Keratinocyte (primary cell): ENCODE results near the gene ZSWIM3. TPM values are rescaled to one million over a fixed set of nuclear protein-coding genes. Genes with fewer than 3 reads are reported as not detected.

Experiments used
- DNase-seq: peaks from one replicate; pipeline ENCODE4 v3.0.0-alpha.2; 2011; ENCODE audit warnings: low read depth, missing footprints, low spot score
- FAIRE-seq: peaks from 2 replicates; lab custom pipeline; 2011; peaks lifted over from hg19 to GRCh38; lab: Jason Lieb, UNC
- H2AFZ ChIP-seq: 2 replicates; pipeline ENCODE4 v1.6.0; 2012; ENCODE audit warnings: low read length, control low read depth, inconsistent platforms; ENCODE audit not compliant: control insufficient read depth
- H3K27ac ChIP-seq: 2 replicates; pipeline ENCODE4 v1.5.1; 2011; ENCODE audit warnings: low read length; ENCODE audit not compliant: control insufficient read depth, insufficient read depth
- H3K27me3 ChIP-seq: 3 replicates; pipeline ENCODE4 v1.6.0; 2011; ENCODE audit warnings: low read length; ENCODE audit not compliant: control insufficient read depth, insufficient read depth; ENCODE audit errors: extremely low read depth
- H3K36me3 ChIP-seq, 2 experiments: 2 replicates in 1 of 2; 3 replicates in 1 of 2; pipeline ENCODE4 v1.5.1; 2011; ENCODE audit warnings: low read length in 2 of 2, mild to moderate bottlenecking in 1 of 2; ENCODE audit not compliant: control insufficient read depth in 2 of 2, insufficient read depth in 2 of 2; ENCODE audit errors: extremely low read depth in 1 of 2
- H3K4me1 ChIP-seq: 3 replicates; pipeline ENCODE4 v1.5.1; 2011; ENCODE audit warnings: low read length; ENCODE audit not compliant: control insufficient read depth, insufficient read depth; ENCODE audit errors: extremely low read depth
- H3K4me2 ChIP-seq: 3 replicates; pipeline ENCODE4 v1.6.0; 2011; ENCODE audit warnings: low read depth, low read length; ENCODE audit not compliant: control insufficient read depth, insufficient read depth; ENCODE audit errors: extremely low read depth
- H3K4me3 ChIP-seq, 3 experiments: fragments of 200-600 bp in 1 of 3; sonication (generic) in 1 of 3; 2 replicates in 2 of 3; 3 replicates in 1 of 3; pipeline ENCODE4 v1.5.1; 2011 to 2016; ENCODE audit warnings: low read length in 3 of 3, mild to moderate bottlenecking in 3 of 3, control low read depth in 2 of 3, inconsistent platforms in 1 of 3, low read depth in 1 of 3, mixed read lengths in 1 of 3, mixed run types in 1 of 3, moderate library complexity in 1 of 3; ENCODE audit not compliant: control insufficient read depth in 2 of 3, insufficient read depth in 2 of 3; ENCODE audit errors: extremely low read depth in 1 of 3
- H3K79me2 ChIP-seq: 2 replicates; pipeline ENCODE4 v1.6.0; 2012; ENCODE audit warnings: low read length; ENCODE audit not compliant: control insufficient read depth, insufficient read depth
- H3K9ac ChIP-seq: 3 replicates; pipeline ENCODE4 v1.6.0; 2011; ENCODE audit warnings: low read length; ENCODE audit not compliant: control insufficient read depth, insufficient read depth; ENCODE audit errors: extremely low read depth
- H3K9me1 ChIP-seq: 3 replicates; pipeline ENCODE4 v1.6.0; 2011; ENCODE audit warnings: low read length; ENCODE audit not compliant: control insufficient read depth, insufficient read depth; ENCODE audit errors: extremely low read depth
- H3K9me3 ChIP-seq: 2 replicates; pipeline ENCODE4 v1.5.1; 2012; ENCODE audit warnings: low read depth, low read length; ENCODE audit not compliant: control insufficient read depth
- H4K20me1 ChIP-seq: 3 replicates; pipeline ENCODE4 v1.6.0; 2011; ENCODE audit warnings: low read length; ENCODE audit not compliant: control insufficient read depth, insufficient read depth; ENCODE audit errors: extremely low read depth
- EZH2 ChIP-seq: IDR thresholded peaks from one replicate; pipeline ENCODE4 v1.6.1; 2012; ENCODE audit warnings: inconsistent platforms, mild to moderate bottlenecking, low read length, moderate library complexity
- dilution Hi-C: fragments of 300-500 bp; cut with MboI; formaldehyde crosslinking; loops from one replicate; pipeline ENCODE4 v1.7.0; 2020; ENCODE audit warnings: low sequenced_read_pairs; ENCODE audit not compliant: extremely low pct_ligation_motif_present
- polyA plus RNA-seq, 5 experiments: library from polyadenylated mRNA; depleted of rRNA in 3 of 5; stranded (reverse) in 3 of 5; stranded (forward) in 1 of 5; unstranded in 1 of 5; fragments of >200 nt; gene quantifications; 1 replicate in 1 of 5; 2 replicates in 3 of 5; 3 replicates in 1 of 5; pipeline versions ENCODE4 v1.2.1 to v1.2.3, GENCODE V29; 2011 to 2012; ENCODE audit warnings: missing spikeins in 2 of 5, low read depth in 1 of 5, low replicate concordance in 1 of 5
- TF ChIP-seq, protein P1 (sequence below), 3 experiments: IDR thresholded peaks in 1 of 3; conservative IDR thresholded peaks in 1 of 3; optimal IDR thresholded peaks in 1 of 3; 2 replicates in 2 of 3; 3 replicates in 1 of 3; pipeline versions ENCODE3 to v1.5.1; 2011; ENCODE audit warnings: low read length in 3 of 3, mild to moderate bottlenecking in 3 of 3, moderate library complexity in 2 of 3, control low read depth in 1 of 3, inconsistent platforms in 1 of 3; ENCODE audit not compliant: insufficient read depth in 2 of 3; ENCODE audit errors: extremely low read depth in 1 of 3

The ZSWIM3 gene
- polyA plus RNA-seq, 1 donor (not counting 4 experiments of a cell fraction or from before 2014, with no cell fraction given) = 2.0 TPM

DNA sequence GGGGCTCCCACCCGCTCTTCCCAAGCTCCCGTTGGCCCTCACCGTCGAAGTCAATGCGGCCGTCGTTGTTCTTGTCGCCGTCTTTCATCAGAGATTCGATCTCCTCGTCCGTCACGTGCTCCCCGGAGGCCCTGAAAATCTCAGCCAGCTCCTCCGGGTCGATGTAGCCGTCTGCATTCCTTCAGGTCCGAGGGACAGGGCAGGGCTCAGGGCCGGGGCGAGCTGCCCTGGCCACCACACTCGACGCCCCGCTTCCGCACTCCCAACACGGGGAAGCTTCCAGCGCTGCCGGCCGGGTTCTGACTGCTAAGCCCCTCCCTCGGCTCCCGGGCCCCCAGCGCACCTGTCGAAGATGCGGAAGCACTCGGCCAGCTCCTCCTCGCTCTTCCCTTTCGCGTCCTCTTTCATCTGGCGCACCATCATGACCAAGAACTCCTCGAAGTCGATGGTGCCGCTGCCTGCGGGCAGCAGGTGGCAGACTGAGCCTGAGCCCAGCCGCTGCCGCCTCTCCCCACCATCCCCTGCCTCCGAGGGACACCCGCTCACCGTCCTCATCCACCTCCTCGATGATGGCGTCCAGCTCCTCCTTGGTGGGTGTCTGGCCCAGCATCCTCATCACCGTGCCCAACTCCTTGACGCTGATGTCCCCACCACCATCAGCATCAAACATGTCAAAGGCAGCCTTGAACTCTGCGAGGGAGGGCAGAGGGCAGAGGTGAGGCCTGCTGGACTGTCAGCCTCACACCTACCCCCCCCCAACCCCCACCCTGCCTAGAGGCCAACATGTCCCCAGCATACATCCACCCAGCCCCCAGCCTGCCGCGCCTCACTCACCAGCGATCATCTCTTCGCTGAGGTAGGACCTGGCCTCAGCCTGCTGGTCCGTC is 33.2 kb upstream of the ZSWIM3 start:
- H3K4me3 ChIP-seq = peak overlapping the region in 1 of 3 experiments; percentile 37
- no peak for TF ChIP-seq EZH2
- TF ChIP-seq, protein P1, sequence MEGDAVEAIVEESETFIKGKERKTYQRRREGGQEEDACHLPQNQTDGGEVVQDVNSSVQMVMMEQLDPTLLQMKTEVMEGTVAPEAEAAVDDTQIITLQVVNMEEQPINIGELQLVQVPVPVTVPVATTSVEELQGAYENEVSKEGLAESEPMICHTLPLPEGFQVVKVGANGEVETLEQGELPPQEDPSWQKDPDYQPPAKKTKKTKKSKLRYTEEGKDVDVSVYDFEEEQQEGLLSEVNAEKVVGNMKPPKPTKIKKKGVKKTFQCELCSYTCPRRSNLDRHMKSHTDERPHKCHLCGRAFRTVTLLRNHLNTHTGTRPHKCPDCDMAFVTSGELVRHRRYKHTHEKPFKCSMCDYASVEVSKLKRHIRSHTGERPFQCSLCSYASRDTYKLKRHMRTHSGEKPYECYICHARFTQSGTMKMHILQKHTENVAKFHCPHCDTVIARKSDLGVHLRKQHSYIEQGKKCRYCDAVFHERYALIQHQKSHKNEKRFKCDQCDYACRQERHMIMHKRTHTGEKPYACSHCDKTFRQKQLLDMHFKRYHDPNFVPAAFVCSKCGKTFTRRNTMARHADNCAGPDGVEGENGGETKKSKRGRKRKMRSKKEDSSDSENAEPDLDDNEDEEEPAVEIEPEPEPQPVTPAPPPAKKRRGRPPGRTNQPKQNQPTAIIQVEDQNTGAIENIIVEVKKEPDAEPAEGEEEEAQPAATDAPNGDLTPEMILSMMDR (optimal IDR thresholded peaks at IDR 0.05 in 1 of 3, IDR thresholded peaks at IDR 0.05 in 1 of 3, conservative IDR thresholded peaks at IDR 0.05 in 1 of 3; ENCODE audit: extremely low read depth in 1 of 3, insufficient read depth in 2 of 3, low read length in 3 of 3) = peak; percentile 42 to 79 (median 61)
- dilution Hi-C loops = no loop called here
- no peaks in the 10 kb centered on the region for H3K36me3 ChIP-seq
- DNase-seq (no peak), FAIRE-seq (no peak)
- peak overlapping the region; percentile 41 for H3K4me2 ChIP-seq
- H2AFZ ChIP-seq = peak overlapping the region; percentile 56
- no peaks in the 10 kb centered on the region for H4K20me1 ChIP-seq
- no peak overlapping the region for H3K27ac ChIP-seq
- H3K9ac ChIP-seq = no peak overlapping the region
- peaks cover 16% of the 10 kb centered on the region for H3K27me3 ChIP-seq
- H3K9me1 ChIP-seq = no peaks in the 10 kb centered on the region
- no peaks in the 10 kb centered on the region for H3K79me2 ChIP-seq
- H3K4me1 ChIP-seq = peaks cover 11% of the 10 kb centered on the region
- no peaks in the 10 kb centered on the region for H3K9me3 ChIP-seq

DNA sequence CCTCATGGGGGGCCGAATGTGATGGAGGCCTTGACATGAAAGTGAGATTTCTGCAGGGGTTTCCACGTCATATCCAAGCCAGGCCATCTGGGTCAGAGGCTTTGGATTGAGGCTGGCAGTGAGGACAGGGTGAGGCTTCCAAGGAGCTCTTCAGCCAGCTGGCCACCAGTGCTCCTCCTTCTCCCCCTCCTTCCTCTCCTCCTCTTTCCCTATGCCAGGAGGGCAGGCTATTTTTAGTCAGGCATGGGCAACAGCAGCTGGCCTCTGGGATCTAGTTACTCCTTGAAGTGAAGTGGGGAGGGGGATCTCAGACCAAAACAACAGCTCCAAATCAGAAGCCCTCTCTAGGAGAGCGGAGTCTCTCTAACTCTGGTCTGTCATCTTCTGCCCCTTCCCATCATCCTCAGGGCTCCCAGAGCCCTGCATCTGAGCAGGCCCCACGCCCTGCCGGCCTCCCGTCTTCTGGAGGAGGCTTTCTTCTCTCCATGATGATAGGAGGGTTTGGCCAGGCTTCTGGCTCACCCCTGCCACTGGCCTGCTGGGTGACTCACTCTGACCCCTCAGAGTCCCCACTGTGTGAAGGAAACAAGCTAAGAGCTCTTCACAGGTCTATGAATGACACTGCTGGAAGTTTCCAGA is 30.9 kb upstream of the ZSWIM3 start:
- Histone ChIP-seq H3K27me3 (peaks cover 16% of the 10 kb centered on the region), H3K9me3 (no peaks in the 10 kb centered on the region), H3K79me2 (no peaks in the 10 kb centered on the region), H3K4me1 (peaks cover 11% of the 10 kb centered on the region), H3K9ac (no peak overlapping the region), H3K9me1 (no peaks in the 10 kb centered on the region), H3K27ac (no peak overlapping the region), H4K20me1 (no peaks in the 10 kb centered on the region), H3K4me3 (no peak overlapping the region), H3K4me2 (no peak overlapping the region), H2AFZ (no peak overlapping the region), H3K36me3 (no peaks in the 10 kb centered on the region)
- TF ChIP-seq, protein P1 (optimal IDR thresholded peaks at IDR 0.05 in 1 of 3, IDR thresholded peaks at IDR 0.05 in 1 of 3, conservative IDR thresholded peaks at IDR 0.05 in 1 of 3; ENCODE audit: extremely low read depth in 1 of 3, insufficient read depth in 2 of 3, low read length in 3 of 3) = no peak
- TF ChIP-seq EZH2 = no peak
- DNase-seq (no peak), FAIRE-seq (no peak)
- dilution Hi-C loops = no loop called here
